HuH-7.5 (cell line): ENCODE data around the gene CDC14B.
"Not testable (repeated sequence)": the region's sequence is repeated elsewhere in the genome, so short reads cannot be mapped to it uniquely, and the experiment has no call there.

Experiments
- DNase-seq: peaks from one replicate; pipeline ENCODE4 v3.0.0; 2011; ENCODE audit warnings: low spot score

CDC14B gene

DNA sequence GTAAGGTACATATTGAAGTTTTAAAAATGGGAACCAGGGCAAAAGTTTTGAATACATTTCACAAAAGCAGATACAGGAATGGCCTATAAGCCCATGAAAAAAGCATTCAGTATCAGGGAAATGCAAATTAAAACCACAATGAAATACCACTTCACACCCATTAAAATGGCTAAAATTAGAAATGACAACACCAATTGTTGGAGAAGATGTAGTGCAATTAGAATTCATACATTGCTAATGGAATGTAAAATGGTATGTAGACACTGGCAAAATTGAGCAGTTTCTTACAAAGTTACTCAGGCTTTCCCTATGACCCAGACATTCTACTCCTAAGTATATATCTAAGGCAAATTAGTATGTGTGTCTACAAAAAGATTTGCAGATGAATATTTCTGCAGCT lies 34.2 kb downstream of the CDC14B start:
- DNase-seq: no peak

DNA sequence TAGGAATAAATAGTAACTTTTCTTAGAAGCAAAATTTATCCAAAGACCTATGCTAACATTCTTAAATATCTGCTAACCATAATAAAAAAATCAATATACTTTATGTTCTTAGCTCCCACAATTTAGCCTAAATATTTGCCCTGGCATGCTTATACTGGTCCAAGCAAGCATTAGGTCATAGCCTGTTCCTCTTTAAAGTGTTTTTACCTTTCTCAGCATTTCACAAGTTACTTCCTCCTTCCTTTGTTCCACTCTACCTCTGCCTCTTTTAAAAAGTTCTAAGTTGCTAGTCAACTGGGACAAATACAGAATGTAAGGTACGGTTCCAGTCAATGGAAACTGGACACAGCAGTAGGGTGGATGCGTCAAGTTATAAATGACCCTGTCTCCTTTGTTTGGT lies 37.4 kb downstream of the CDC14B start:
- not testable (repeated sequence) for DNase-seq

DNA sequence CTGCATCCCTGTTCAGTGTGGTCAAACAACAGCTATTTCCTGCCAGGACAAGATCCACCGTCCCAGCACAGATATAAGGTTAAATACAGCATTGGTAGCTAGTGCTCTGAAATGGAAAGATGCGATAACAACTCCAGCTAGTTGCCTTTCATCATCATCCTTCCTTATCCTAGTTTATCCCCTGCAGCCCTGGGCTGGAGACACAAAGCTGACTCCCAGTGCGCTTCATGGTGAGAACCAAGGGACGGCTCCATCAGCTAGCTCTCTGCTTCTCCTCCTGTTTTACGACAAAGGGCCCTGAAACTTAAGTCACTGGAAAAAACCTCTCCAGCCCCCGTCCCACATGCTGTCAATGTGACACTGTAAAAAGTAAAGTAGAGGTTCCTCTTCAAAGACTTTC lies 37.9 kb downstream of the CDC14B start:
- DNase-seq: no peak

DNA sequence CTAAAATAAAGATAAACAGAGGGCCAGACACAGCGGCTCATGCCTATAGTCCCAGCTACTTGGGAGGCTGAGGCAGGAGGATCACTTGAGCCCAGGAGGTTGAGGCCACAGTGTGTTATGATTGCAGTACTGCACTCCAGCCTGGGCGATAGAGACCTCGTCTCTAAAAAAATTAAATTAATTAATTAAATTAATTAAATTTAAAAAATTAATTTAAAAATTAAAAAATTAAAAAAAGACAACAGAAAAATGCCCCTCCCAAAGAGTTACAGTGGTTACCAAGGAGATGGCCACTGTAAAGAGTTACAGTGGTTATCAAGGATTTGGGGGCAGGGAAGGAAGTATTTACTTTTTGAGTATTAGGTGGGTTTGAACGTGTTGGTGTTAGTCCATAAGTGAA lies 38.3 kb downstream of the CDC14B start:
- no peak for DNase-seq

DNA sequence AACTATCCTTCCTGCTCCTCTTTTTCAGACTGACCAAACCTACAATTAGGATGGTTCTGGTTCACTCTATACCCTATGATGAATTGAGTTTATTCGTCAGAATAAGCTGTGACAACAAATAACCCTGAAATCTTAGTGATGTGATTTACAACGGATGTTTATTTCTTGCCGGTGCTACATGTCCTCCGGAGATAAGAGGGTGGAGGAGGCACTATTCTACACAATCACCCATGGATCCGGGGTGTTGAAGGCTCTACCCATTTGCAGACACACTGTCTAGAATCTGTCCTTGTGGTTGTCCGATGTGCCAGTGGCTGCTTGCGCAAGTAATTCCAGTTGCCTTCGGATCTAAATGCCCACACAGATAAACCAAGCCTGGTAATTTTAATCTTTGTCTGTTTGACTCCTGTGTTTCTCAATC lies 44.7 kb downstream of the CDC14B start:
- no peak for DNase-seq

DNA sequence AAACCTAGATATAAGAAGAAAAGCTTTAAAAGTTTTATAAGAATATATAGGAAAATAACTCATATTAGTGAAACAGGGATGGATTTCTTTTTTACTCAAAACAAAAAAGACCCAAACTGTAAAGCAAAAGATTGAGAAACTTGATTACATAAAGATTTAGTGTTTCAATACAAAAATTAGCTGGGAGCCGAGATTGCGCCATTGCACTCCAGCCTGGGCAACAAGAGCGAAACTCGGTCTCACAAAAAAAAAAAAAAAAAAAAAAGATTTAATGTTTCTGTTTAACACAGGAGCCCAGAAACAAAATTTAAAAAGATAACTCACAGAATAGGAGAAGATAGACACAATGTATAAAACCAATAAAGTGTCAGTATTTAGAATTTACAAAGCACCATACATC lies 45.2 kb downstream of the CDC14B start:
- no peak for DNase-seq

DNA sequence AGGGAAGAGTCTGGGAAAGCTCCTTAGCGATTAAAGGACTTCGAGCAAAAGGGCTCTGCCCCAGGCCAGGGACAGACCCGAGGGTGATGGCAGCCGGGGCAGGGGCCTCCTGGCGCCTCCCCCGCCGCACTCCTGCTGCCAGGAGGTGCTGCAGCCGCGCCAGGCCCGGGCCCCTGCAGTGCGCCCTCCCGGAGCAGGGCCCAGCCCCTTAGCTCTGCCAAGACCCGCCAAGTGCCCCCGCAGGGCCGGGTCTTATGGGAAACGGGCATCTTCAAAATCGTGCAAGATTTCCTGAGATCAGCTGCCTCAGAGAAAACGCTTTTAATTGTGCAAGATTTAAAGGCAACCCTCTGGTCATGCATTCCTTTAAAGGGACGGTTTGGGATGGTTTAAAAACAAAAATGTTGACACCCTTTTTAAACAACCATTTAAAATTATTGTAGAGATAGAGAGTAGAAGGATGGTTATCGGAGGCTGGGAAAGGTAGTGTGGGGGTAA lies 52.4 kb downstream of the CDC14B start:
- DNase-seq: peak; percentile 40

DNA sequence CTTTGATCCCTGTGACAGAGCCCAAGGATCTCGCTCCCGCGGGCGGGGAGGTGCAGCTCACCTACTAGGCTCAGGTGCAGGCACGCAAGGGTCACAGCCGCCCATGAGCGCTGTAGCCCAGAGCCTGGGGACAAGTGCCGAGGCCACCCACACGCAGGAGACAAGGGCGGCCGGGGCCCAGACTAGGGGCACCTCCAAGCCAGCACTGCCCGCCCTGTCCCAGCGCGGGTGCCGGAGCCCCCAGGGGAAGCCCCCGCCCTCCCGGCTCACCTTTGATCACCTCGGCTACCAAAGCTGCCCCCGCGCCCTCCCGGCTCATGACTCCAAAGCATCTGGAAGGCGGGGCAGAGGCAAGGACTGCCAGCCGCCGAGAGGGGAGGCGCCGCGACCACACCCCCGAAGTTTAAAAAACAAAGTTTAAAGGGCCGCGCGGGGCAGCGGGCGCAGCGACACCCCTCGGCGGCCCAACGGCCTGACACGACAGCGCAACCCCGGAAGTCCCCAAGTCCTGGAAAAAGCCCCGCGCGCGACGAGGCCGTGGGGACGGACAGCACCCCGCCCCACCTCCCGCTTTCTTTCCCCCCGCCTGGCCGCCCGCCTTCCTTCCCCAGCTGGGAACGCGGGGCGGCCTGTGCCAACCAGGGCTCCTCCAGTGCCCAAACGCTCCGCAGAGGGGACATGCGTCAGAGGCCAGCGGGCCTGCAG lies 53.0 kb downstream of the CDC14B start:
- peak; percentile 78 for DNase-seq

DNA sequence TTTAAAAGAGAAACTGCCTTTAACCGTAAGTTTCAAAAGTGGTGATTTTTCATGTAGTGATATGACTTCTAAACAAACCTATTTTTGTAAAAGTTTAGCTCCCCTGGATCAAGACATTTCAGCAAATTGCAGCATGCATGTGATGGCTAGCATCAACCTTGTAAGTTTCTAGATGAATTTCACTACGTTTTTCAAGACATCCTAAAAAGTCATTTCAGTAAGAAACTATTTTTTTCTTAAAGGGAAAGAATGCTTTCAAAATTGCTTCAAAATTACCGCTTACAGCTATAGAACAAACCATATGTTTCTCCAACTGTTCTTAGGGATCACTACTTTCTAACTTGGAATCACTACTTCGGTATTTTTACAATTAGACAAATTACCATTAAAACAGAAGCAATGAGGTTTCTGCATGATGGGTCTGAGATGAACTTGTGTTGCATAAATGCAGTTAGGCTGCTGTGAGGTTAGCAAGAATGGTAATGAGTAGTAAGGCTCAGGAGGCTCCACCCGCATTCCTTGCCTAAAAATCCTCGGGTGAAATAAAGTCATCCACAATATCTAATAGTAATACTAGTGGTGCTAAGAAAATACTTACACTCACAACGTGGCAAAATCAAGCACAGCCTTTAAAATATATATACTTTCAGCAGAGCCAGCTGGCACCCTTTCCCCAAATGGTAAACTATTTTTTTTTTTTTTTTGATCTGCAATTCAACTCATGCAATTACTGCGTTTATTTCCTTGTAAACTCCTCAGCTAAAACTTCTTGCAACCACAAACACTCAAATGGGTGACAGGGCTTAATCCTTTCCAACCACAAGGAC lies 53.8 kb downstream of the CDC14B start:
- peak; percentile 22 for DNase-seq

DNA sequence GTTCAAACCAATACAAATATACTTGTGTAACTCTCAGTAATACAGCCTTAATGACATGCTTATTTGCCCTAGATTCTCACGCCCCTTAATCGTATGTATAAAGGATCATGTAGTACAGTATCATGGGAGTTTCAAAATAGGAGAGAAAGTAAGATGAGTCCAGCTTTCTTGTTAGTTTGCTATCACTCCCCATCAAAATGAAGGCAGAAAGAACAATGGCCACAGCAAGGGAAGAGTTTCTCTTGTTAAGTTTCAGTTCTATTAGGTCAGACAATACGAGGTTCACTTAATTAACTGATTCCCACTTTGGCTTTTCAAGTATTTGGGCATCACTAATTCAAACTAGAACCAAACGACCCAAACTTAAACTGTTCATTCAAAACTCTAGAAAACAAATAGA lies 55.4 kb downstream of the CDC14B start:
- no peak for DNase-seq

DNA sequence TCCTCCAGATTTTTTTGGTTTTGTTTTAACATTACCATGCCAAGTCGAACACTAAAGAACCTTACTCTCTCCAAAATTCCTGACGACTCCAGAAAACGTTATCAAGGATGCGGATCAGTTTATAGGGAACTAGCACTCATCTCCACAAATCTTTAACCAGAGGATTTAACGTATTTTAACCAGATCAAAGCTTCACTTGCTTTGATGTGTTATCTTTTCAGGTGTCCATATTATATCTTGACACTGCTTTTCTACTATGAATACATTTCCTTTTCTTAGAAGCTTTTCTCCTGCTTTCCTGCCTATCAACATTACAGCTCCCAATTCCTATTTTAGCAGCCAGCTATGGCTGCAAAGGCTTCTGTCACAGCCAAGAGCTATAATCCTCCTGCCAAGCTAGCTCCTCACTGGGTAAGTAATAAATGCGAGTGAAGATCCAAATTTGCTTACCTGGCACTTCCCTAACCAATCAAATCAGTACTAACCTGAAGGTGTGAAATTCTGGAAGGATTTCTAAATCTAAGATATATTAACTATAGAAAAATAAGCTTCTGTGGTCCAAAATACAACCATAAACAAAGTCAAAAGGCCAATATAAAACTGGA lies 60.2 kb downstream of the CDC14B start:
- no peak for DNase-seq

DNA sequence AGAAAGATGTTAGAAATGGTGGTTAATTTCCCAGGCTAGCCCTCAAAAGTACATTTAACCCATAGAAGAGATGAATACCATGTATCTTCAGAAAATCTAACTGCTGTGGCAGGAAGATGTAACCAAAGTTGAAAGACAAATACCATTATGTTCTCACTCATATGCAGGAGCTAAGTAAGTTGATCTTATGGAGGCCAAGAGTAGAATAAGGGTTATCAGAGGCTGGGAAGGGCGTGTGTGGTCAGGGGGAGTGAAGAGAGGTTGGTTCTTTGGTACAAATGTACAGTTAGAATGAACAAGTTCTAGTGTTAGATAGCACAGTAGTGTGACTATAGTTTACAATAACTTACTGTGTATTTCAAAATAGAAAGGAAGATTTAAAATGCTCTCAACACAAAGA lies 61.7 kb downstream of the CDC14B start:
- no peak for DNase-seq

DNA sequence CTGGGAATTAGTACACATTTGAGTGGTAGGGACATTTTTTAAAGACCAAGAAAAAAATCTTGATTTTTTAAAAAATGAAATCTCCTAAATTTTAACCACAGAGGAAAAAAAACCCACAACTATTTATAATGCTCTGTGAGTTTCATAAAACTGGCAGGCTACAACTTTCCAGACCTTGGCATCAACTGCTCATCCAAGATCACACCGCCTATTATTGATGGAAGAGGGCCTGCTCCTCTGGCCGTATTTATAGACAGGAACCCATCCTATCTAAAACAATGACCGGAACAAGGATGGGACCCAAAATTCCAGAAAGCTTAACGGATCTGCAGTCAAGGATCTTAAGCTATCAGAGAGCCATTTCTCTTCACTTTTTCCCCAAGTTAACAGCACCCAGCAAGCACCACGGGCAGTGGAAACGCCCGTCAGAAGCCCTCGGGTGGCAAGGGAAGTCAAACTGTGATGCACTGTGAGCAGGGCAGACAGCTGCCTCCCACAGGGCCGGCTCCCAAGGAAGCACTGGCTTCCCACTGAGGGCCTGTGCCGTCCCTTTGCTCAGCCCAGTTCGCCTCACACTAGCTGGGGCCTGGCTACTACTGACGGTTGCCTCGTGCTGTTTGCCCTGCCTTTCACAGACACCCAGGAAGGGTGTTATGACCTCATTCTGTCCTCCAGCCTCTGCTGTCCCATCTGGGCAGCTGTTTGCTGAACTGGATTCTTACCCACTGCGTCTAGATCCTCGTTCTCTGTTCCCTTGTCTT lies 62.8 kb downstream of the CDC14B start:
- DNase-seq: no peak

DNA sequence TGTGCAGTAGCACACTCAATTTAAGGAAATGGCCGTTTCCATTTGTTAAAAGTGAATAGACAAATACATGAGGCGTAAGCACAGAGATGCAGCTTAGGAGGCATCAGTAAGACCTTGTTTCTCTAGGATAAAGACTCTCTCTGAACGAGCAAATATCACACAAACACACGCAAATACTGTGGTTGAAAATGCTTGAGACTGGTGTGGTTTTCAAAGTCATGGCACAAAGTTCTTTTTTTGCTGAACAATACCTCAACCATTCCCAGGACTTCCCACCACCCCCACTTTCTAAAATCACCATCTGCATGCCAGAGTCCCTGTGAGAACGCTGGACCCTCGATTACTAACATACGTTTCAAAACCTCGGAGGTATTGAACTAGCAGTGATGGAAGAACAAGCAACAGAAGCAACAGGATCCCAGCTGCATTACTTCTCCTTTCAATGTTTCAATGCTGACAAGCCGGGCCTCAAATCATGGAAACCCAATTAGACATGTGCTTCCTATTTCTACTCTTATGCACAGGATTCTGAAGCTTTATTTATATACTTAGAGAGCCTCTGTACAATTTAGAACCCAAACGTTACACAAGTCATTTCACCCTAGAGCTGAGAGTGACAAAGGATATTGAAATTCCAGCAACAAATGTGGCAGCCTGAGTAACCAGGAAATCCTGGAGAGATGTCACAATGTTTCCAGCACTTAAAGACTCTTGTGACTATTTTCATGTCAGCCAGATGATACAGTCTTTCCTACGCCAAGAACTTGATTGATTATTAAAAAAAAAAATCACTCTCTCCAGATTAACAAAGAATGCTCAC lies 63.9 kb downstream of the CDC14B start:
- no peak for DNase-seq

DNA sequence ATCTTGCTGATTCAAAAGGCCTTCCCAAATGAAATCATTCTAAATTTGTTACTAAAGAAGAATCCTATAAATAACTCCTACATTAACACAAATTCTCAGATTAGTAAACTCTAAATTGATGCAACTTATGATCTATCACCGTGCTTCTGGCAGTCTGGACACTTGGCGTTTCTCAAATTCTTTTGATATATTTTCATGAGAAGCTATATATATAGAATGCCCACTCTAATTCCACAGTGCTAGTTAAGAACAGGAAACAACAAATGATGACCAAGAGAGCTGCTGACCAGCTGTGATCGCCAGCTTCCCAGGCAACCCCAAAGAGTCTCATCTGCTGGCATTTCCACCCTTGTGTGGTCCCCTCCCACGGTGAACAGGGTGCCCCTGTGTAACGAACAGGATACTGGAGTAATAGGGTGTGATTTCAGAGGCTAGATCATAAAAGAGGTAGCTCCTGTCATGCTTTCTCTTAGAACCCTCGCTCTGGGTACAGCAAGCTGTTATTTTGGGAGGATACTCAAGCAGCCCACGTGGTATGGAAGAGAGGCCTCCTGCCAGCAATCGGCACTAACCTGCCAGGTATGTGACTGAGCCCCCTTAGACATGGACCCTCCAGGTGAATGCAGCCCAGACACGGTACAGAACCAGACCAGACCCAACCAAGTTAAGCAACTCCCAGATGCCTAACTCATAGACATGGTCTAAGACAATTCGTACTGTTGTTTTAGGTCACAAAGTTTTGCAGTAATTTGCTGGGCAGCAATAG lies 64.7 kb downstream of the CDC14B start:
- no peak for DNase-seq

DNA sequence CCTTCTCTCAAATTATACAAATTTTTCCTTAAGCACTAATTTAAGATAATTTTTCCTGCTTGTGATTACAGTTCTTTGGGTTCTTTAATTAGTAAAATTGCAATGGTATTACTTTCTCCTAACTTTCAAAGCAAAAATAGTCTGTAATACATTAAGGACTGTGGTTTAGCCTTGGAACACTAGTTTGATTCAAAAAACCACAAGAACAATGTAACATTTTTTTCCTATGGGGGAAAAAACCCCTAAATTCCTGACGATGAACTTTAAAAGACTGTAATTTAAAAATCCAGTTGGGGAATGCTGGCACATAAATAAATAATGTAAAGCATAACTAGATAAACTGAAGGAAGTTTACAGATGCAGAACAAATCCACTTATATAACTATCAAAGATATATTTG lies 65.3 kb downstream of the CDC14B start:
- DNase-seq: no peak

DNA sequence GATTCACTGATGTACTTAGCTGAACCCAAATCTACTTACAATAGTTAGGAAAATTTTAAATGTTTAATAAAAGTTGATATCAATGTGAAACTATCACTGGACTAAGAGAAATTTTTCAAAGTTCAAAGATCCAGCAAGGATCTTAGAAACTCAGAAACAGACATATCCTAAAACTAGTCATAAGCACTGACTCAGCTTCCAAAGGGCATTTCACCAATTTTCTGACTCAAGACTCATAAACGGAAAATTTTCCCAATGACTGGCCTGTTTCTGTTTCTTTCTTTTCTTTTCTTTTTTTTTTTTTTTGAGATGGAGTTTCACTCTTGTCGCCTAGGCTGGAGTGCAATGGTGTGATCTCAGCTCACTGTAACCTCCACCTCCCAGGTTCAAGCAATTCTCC lies 66.6 kb downstream of the CDC14B start:
- no peak for DNase-seq

DNA sequence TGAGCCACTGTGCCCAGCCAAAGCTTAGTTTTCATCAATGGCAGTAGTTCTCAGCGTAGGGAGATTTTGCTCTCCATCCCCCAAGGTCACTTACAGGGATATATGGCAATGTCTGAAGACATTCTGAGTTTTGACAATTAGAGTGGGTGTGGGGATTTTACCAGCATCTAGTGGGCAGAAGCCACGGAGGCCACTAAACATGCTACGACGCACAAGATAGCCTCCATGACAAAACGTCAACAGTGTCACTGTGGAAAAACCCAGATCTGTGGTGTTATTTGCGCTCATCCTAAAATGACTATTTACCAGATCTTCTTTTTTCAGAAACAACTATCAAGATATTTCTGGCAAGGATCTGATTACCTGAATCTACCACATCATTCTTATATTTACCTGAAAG lies 68.2 kb downstream of the CDC14B start:
- DNase-seq: no peak

DNA sequence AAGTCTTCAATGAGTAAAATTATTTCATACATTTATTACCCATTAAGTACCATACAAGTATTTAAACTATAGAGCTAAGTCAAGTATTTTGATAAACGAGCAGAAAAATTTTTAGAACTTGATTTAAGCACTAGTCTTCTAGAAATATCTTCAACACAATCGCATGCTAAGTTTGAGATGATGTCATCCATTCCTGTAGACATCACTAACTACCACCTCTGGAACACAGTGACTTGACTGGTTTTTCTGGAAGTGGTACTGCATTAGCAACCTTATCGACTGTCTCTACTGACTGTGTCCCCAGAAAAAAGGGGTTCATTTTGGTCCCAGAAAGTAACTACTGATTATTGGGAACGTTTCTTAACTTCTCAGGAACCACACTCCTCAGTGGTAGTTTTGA lies 69.0 kb downstream of the CDC14B start:
- DNase-seq: no peak

DNA sequence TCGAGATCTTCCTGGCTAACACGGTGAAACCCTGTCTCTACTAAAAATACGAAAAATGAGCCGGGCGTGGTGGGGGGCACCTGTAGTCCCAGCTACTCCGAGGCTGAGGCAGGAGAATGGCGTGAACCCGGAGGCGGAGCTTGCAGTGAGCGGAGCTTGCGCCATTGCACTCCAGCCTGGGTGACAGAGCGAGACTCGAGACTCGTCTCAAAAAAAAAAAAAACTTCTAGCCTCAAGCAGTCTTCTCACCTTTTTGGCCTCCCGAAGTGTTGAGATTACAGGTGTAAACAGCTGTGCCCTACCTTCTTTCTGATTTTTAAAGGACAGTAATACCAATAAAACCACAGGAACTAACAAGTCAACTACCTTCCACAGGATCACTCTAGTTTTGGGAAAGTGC lies 76.5 kb downstream of the CDC14B start:
- DNase-seq: not testable (repeated sequence)

DNA sequence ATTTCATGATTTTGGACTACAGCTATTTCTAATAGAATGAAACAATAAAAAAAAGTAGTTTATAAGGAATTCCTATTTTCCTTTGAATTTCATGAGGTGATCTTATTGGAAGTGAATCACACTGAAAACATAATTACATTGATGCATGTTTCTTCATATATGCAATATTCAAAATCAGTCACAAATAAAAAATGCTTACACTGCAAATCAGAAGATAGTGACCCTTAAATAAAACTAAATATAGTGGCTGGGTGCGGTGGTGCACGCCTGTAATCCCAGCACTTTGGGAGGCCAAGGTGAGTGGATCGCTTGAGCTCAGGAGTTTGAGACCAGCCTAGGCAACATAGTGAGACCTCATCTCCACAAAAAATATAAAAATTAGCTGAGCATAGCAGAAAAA lies 79.5 kb downstream of the CDC14B start:
- no peak for DNase-seq
